H1 (cell line): Measurements from ENCODE around the gene GALNT9. TPM values are rescaled to one million over a fixed set of nuclear protein-coding genes. Genes with fewer than 3 reads are reported as not detected.

Experiments used
- CTCF ChIA-PET: fragments of 300-600 bp; sonication (Branson Sonifier 250); formaldehyde crosslinking; loops from one replicate; lab custom pipeline; 2021; ENCODE audit not compliant: partially characterized antibody; lab: Charles Lee
- POLR2A ChIA-PET: fragments of 300-600 bp; sonication (Branson Sonifier 250); formaldehyde crosslinking; loops from one replicate; lab custom pipeline; 2021; ENCODE audit warnings: inconsistent platforms; ENCODE audit not compliant: partially characterized antibody; lab: Charles Lee
- DNase-seq, 2 experiments: peaks; one replicate each; pipeline versions ENCODE4 v3.0.0 to v3.0.0-alpha.2; 2010 to 2022; ENCODE audit warnings: low spot score in 2 of 2, low read depth in 1 of 2, mixed read lengths in 1 of 2
- FAIRE-seq: peaks from 2 replicates; lab custom pipeline; 2011; peaks lifted over from hg19 to GRCh38; lab: Jason Lieb, UNC
- H2AFZ ChIP-seq: 2 replicates; pipeline ENCODE4 v1.8.1; 2012; ENCODE audit warnings: low read length, inconsistent platforms
- H2AK5ac ChIP-seq: 2 replicates; pipeline ENCODE4 v1.6.1; 2013; ENCODE audit warnings: low read depth, low read length
- H2BK120ac ChIP-seq: replicated peaks from 2 replicates; pipeline ENCODE3; 2013; ENCODE audit warnings: low read depth, low read length, inconsistent platforms
- H2BK12ac ChIP-seq: 2 replicates; pipeline ENCODE4 v1.6.1; 2013; ENCODE audit warnings: low read depth, low read length
- H2BK15ac ChIP-seq: 2 replicates; pipeline ENCODE4 v1.6.1; 2013; ENCODE audit warnings: low read length
- H2BK20ac ChIP-seq: 2 replicates; pipeline ENCODE4 v1.6.1; 2013; ENCODE audit warnings: low read length
- H2BK5ac ChIP-seq: 2 replicates; pipeline ENCODE4 v1.6.1; 2013; ENCODE audit warnings: low read depth, low read length
- H3K14ac ChIP-seq: 2 replicates; pipeline ENCODE4 v1.6.1; 2013; ENCODE audit warnings: inconsistent platforms; ENCODE audit not compliant: insufficient read length
- H3K18ac ChIP-seq: 2 replicates; pipeline ENCODE4 v1.6.1; 2013; ENCODE audit warnings: low read length; ENCODE audit errors: extremely low read depth
- H3K23ac ChIP-seq: 2 replicates; pipeline ENCODE4 v1.6.1; 2013; ENCODE audit warnings: inconsistent platforms; ENCODE audit not compliant: insufficient read length
- H3K23me2 ChIP-seq: 2 replicates; pipeline ENCODE4 v1.6.1; 2013; ENCODE audit warnings: low read depth, low read length
- H3K27ac ChIP-seq: 2 replicates; pipeline ENCODE4 v1.6.1; 2011; ENCODE audit warnings: low read depth, low read length, inconsistent platforms
- H3K27me3 ChIP-seq, 4 experiments: replicated peaks in 1 of 4; 1 replicate in 1 of 4; 2 replicates in 3 of 4; pipeline versions ENCODE4 v1.6.1 to v1.8.1; 2011 to 2013; ENCODE audit warnings: low read length in 3 of 4, mild to moderate bottlenecking in 3 of 4, inconsistent platforms in 2 of 4, mixed read lengths in 2 of 4, moderate library complexity in 1 of 4; ENCODE audit not compliant: control insufficient read depth in 3 of 4, insufficient read depth in 3 of 4; ENCODE audit errors: extremely low read depth in 1 of 4
- H3K36me3 ChIP-seq, 4 experiments: 2 replicates each; pipeline versions ENCODE4 v1.6.1 to v1.8.1; 2011 to 2013; ENCODE audit warnings: mild to moderate bottlenecking in 4 of 4, low read length in 3 of 4, moderate library complexity in 2 of 4, control low read depth in 1 of 4, inconsistent platforms in 1 of 4; ENCODE audit not compliant: insufficient read depth in 4 of 4, control insufficient read depth in 2 of 4
- H3K4ac ChIP-seq: replicated peaks from 2 replicates; pipeline ENCODE3; 2013; ENCODE audit warnings: low read length, low read depth, mixed read lengths, inconsistent platforms; ENCODE audit not compliant: insufficient read length
- H3K4me1 ChIP-seq, 4 experiments: replicated peaks in 1 of 4; 1 replicate in 1 of 4; 2 replicates in 3 of 4; pipeline versions ENCODE4 v1.6.1 to v1.8.1; 2011 to 2013; ENCODE audit warnings: low read length in 3 of 4, inconsistent platforms in 2 of 4, mixed read lengths in 1 of 4; ENCODE audit not compliant: insufficient read depth in 4 of 4, control insufficient read depth in 3 of 4
- H3K4me2 ChIP-seq, 2 experiments: 2 replicates each; pipeline versions ENCODE4 v1.6.1 to v1.8.1; 2011 to 2013; ENCODE audit warnings: low read depth in 2 of 2, low read length in 2 of 2, control low read depth in 1 of 2, inconsistent platforms in 1 of 2, mild to moderate bottlenecking in 1 of 2; ENCODE audit not compliant: insufficient read depth in 1 of 2
- H3K4me3 ChIP-seq, 4 experiments: fragments of 200-600, 300-600 bp in 1 of 4; sonication (generic), shearing (Covaris generic), sonication (Bioruptor Twin) in 1 of 4; 2 replicates each; pipeline versions ENCODE4 v1.5.1 to v1.8.1; 2011 to 2016; ENCODE audit warnings: low read length in 4 of 4, low read depth in 3 of 4, control low read depth in 2 of 4, inconsistent platforms in 2 of 4, mild to moderate bottlenecking in 2 of 4, mixed read lengths in 1 of 4, moderate library complexity in 1 of 4; ENCODE audit not compliant: insufficient read depth in 2 of 4; ENCODE audit errors: extremely low read depth in 1 of 4
- H3K56ac ChIP-seq: replicated peaks from 2 replicates; pipeline ENCODE3; 2013; ENCODE audit warnings: low read depth, mild to moderate bottlenecking, mixed read lengths, low read length, inconsistent platforms; ENCODE audit not compliant: insufficient read length
- H3K79me1 ChIP-seq: 2 replicates; pipeline ENCODE4 v1.6.1; 2013; ENCODE audit warnings: low read depth, low read length, control low read depth
- H3K79me2 ChIP-seq, 2 experiments: 2 replicates each; pipeline versions ENCODE4 v1.6.1 to v1.8.1; 2012 to 2013; ENCODE audit warnings: low read length in 2 of 2, mild to moderate bottlenecking in 2 of 2, inconsistent platforms in 1 of 2; ENCODE audit not compliant: insufficient read depth in 2 of 2, control insufficient read depth in 1 of 2
- H3K9ac ChIP-seq, 4 experiments: replicated peaks in 1 of 4; 1 replicate in 1 of 4; 2 replicates in 3 of 4; pipeline versions ENCODE4 v1.6.1 to v1.8.1; 2011 to 2013; ENCODE audit warnings: low read depth in 3 of 4, low read length in 3 of 4, control low read depth in 2 of 4, mild to moderate bottlenecking in 2 of 4, moderate library complexity in 2 of 4, inconsistent platforms in 1 of 4; ENCODE audit errors: extremely low read depth in 1 of 4
- H3K9me3 ChIP-seq, 2 experiments: 2 replicates each; pipeline versions ENCODE4 v1.6.1 to v1.8.1; 2012 to 2013; ENCODE audit warnings: mild to moderate bottlenecking in 2 of 2, moderate library complexity in 2 of 2, control low read depth in 1 of 2, inconsistent platforms in 1 of 2, low read depth in 1 of 2, low read length in 1 of 2, mixed read lengths in 1 of 2; ENCODE audit not compliant: insufficient read depth in 2 of 2
- H4K20me1 ChIP-seq, 2 experiments: replicated peaks in 1 of 2; 2 replicates each; pipeline versions ENCODE3 to v1.8.1; 2011 to 2013; ENCODE audit warnings: inconsistent platforms in 2 of 2, low read length in 2 of 2, mild to moderate bottlenecking in 1 of 2; ENCODE audit not compliant: insufficient read depth in 2 of 2, control insufficient read depth in 1 of 2
- H4K5ac ChIP-seq: 2 replicates; pipeline ENCODE4 v1.6.1; 2013; ENCODE audit warnings: low read length, low read depth, mixed read lengths, inconsistent platforms; ENCODE audit not compliant: insufficient read length
- H4K8ac ChIP-seq: 2 replicates; pipeline ENCODE4 v1.8.0; 2013; ENCODE audit warnings: mild to moderate bottlenecking, moderate library complexity, low read length, inconsistent platforms; ENCODE audit not compliant: insufficient read depth; ENCODE audit errors: extremely low read depth
- H4K91ac ChIP-seq: replicated peaks from 2 replicates; pipeline ENCODE3; 2013; ENCODE audit warnings: low read length, mixed read lengths, inconsistent platforms; ENCODE audit not compliant: insufficient read length
- BRCA1 ChIP-seq: IDR thresholded peaks from 2 replicates; pipeline ENCODE4 v1.6.1; 2012; ENCODE audit warnings: low read depth, low read length, improper control_type of control experiment
- CBX8 ChIP-seq: fragments of 300-800, 300-1000 bp; sonication (generic); IDR thresholded peaks from 2 replicates; pipeline ENCODE4 v1.7.1; 2016; ENCODE audit warnings: low read depth, low read length, borderline replicate concordance
- CEBPB ChIP-seq: IDR thresholded peaks from 2 replicates; pipeline ENCODE4 v1.6.1; 2012; ENCODE audit warnings: low read depth, low read length
- CHD2 ChIP-seq: IDR thresholded peaks from 2 replicates; pipeline ENCODE4 v1.6.1; 2012; ENCODE audit warnings: low read length, improper control_type of control experiment
- CREB1 ChIP-seq: IDR thresholded peaks from 2 replicates; pipeline ENCODE4 v1.6.1; 2012; ENCODE audit warnings: inconsistent platforms
- JUN ChIP-seq: IDR thresholded peaks from 2 replicates; pipeline ENCODE4 v1.6.1; 2011; ENCODE audit warnings: low read depth, mild to moderate bottlenecking, improper control_type of control experiment, low read length
- SIN3A ChIP-seq, 2 experiments: IDR thresholded peaks in 1 of 2; conservative IDR thresholded peaks in 1 of 2; 2 replicates each; pipeline ENCODE4 v1.6.1; 2011 to 2012; ENCODE audit warnings: low read length in 2 of 2, improper control_type of control experiment in 1 of 2, low read depth in 1 of 2, mild to moderate bottlenecking in 1 of 2
- TEAD4 ChIP-seq: IDR thresholded peaks from 2 replicates; pipeline ENCODE4 v1.6.1; 2012; ENCODE audit warnings: low read depth, low read length, inconsistent platforms, mixed read lengths
- WGBS, 2 experiments: shearing (Covaris generic) in 1 of 2; methylation state at CpG; one replicate each; pipeline versions ENCODE4 v1.1.6 to v1.1.7; 2013 to 2015; ENCODE audit warnings: low lambda C conversion rate in 2 of 2, mixed read lengths in 2 of 2, inconsistent platforms in 1 of 2, low coverage in 1 of 2, missing lambda C conversion rate in 1 of 2; ENCODE audit not compliant: insufficient replicate concordance in 2 of 2, insufficient coverage in 1 of 2, insufficient read length in 1 of 2; ENCODE audit errors: extremely low coverage in 1 of 2, missing lambda C conversion rate in 1 of 2; 5-methylcytosine and 5-hydroxymethylcytosine counted together
- polyA plus RNA-seq, 7 experiments: library from polyadenylated mRNA; depleted of rRNA in 3 of 7; stranded (reverse) in 5 of 7; unstranded in 2 of 7; fragments of >200 nt in 5 of 7; fragments of 200-250 nt in 2 of 7; gene quantifications; 1 replicate in 5 of 7; 2 replicates in 1 of 7; 4 replicates in 1 of 7; pipeline versions ENCODE4 v1.2.1 to v1.2.3, GENCODE V29; 2011 to 2013; ENCODE audit warnings: missing spikeins in 2 of 7, mixed read lengths in 2 of 7
- total RNA-seq: library from RNA; stranded (reverse); fragmentation: NEBNext Ultra II Directional; extraction: Animal tissue kit (Norgen Biotek cat#: 25700); gene quantifications from 2 replicates; pipeline ENCODE4 v1.2.1, GENCODE V29; 2021
- TF ChIP-seq, protein P1 (sequence below): IDR thresholded peaks from 2 replicates; pipeline ENCODE4 v1.6.1; 2012; ENCODE audit warnings: low read length, inconsistent platforms
- TF ChIP-seq, protein P2 (sequence below): IDR thresholded peaks from 2 replicates; pipeline ENCODE4 v1.6.1; 2012; ENCODE audit warnings: inconsistent platforms

GALNT9 gene
- total and polyA plus RNA-seq, 2 of the 8 experiments (the other 6 are each of a cell fraction or from before 2014, with no cell fraction given) = 2.0 to 3.6 TPM

DNA sequence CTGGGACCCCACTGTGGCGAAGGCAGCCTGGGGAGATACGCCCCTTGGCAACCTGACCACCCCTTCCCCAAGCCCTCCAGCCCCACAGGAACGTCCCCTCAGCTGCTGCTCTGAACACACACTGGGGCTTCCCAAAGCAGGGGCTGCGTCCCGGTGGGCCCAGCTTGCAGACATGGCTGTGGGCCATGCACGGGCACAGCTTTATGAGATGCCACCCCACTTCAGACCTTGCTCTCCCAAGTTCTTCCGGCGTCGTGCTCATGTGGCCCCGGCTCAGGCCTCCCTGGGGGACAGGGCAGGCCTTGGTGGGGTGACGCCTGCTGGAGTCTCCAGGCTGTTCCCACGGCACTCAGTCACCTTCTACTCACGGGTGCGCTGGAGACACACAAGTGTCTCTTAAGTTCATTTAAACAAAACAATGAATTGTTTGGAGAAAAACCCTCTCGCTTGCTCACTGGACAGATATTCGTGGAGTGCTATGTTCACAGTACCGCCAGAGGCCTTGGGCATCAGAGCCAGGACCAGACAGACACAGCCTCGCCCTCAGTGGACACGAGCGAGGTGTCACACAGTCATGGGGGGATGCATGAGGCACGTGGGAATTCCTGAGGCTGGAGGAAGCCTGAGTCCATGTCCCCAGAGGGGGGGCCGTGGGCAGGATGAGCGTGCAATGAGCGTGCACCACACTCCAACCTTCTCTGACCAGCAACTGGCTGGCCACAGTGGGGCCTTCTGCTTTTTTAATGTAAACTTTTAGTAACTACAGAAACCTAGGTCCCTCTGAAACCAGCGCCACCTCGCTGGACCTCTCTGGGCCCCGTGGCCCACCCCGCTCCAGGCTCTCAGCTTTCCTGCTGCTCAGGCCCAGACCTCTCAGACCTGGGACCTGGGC lies 4.3 kb downstream of the GALNT9 start:
- WGBS, 2 experiments = 88% methylated on average over 27 of the region's 28 CpGs; no CpG with 5 or more reads in 1 of the 2 experiments
- Histone ChIP-seq H3K4me3 (no peak overlapping the region), H3K18ac (no peak overlapping the region), H4K91ac (no peak overlapping the region), H3K9ac (no peak overlapping the region), H4K20me1 (peaks cover 0 to 6% of the 10 kb centered on the region in 2 experiments), H3K14ac (no peak overlapping the region), H3K36me3 (no peaks in the 10 kb centered on the region), H3K27ac (no peak overlapping the region), H3K79me2 (no peaks in the 10 kb centered on the region), H2BK5ac (no peak overlapping the region), H3K9me3 (no peaks in the 10 kb centered on the region), H3K4me1 (peaks cover 0 to 15% (median 1%) of the 10 kb centered on the region in 4 experiments; a peak in 6 of 7 replicates), H2BK12ac (no peak overlapping the region), H3K4me2 (no peak overlapping the region), H2AFZ (no peak overlapping the region), H2BK15ac (no peak overlapping the region), H2BK120ac (no peak overlapping the region), H3K23ac (no peak overlapping the region), H3K4ac (no peak overlapping the region), H3K23me2 (no peaks in the 10 kb centered on the region; the same call in 1 of the 2 replicates), H4K5ac (no peak overlapping the region), H3K56ac (no peak overlapping the region), H3K79me1 (no peaks in the 10 kb centered on the region), H3K27me3 (peaks cover 9 to 45% (median 37%) of the 10 kb centered on the region in 4 experiments), H4K8ac (no peak overlapping the region), H2AK5ac (no peak overlapping the region), H2BK20ac (no peak overlapping the region)
- DNase-seq (no peak), FAIRE-seq (no peak)
- ChIA-PET CTCF (interaction anchor here (1.0 kb wide), 1 partner anchor 16 kb away, joined by 3 read pairs; no protein-coding TSS in a partner anchor), POLR2A (no interaction called here)
- TF ChIP-seq CREB1 (no peak), CEBPB (no peak), BRCA1 (no peak), SIN3A (conservative IDR thresholded peaks at IDR 0.05 in 1 of 2, IDR thresholded peaks at IDR 0.05 in 1 of 2; ENCODE audit: low read depth in 1 of 2, low read length in 2 of 2) (no peak), JUN (no peak), TEAD4 (no peak), CBX8 (no peak), CHD2 (no peak)
- TF ChIP-seq, protein P1, sequence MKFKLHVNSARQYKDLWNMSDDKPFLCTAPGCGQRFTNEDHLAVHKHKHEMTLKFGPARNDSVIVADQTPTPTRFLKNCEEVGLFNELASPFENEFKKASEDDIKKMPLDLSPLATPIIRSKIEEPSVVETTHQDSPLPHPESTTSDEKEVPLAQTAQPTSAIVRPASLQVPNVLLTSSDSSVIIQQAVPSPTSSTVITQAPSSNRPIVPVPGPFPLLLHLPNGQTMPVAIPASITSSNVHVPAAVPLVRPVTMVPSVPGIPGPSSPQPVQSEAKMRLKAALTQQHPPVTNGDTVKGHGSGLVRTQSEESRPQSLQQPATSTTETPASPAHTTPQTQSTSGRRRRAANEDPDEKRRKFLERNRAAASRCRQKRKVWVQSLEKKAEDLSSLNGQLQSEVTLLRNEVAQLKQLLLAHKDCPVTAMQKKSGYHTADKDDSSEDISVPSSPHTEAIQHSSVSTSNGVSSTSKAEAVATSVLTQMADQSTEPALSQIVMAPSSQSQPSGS = no peak
- TF ChIP-seq, protein P2, sequence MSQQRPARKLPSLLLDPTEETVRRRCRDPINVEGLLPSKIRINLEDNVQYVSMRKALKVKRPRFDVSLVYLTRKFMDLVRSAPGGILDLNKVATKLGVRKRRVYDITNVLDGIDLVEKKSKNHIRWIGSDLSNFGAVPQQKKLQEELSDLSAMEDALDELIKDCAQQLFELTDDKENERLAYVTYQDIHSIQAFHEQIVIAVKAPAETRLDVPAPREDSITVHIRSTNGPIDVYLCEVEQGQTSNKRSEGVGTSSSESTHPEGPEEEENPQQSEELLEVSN = no peak
